ENCODE results near the gene HES6. TPM values are rescaled to one million over a fixed set of nuclear protein-coding genes. Genes with fewer than 3 reads are reported as not detected.
A peak's percentile ranks its signal among the peaks of the same experiment; 100 is the strongest.

Gene HES6
- total and polyA plus RNA-seq, 2 experiments from 2014 or later: 8.8 to 11.2 TPM

DNA sequence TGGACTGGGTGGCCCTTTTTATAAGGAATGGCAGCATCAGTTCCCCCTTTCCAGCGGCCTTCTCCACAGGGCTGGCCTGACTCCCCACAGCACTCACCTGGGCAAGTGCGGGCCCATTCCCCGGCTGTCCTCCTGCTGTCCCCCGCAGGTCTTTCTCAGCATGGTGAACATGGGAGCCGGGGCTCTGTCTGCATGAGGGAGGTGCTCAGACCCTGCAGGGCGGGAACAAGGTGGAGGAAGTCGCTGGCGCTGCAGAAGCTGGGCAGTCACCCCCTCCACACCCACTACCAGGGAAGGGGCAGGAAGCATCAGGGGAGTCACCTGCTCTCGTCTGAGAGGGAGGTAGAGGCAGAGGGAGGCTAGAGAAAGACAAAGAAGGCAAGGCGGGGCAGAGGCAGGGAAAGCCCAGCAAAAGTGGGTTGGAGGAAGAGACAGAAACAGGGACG is 12.2 kb downstream of the HES6 start:
- Histone ChIP-seq H3K27me3 (peaks cover 14% of the 10 kb centered on the region), H3K36me3 (no peaks in the 10 kb centered on the region), H3K4me3 (no peak overlapping the region), H3K4me1 (ENCODE audit: low read depth) (peaks cover 11% of the 10 kb centered on the region), H3K27ac (no peak overlapping the region), H3K9me3 (ENCODE audit: low read depth) (no peaks in the 10 kb centered on the region)
- TF ChIP-seq, protein P1, sequence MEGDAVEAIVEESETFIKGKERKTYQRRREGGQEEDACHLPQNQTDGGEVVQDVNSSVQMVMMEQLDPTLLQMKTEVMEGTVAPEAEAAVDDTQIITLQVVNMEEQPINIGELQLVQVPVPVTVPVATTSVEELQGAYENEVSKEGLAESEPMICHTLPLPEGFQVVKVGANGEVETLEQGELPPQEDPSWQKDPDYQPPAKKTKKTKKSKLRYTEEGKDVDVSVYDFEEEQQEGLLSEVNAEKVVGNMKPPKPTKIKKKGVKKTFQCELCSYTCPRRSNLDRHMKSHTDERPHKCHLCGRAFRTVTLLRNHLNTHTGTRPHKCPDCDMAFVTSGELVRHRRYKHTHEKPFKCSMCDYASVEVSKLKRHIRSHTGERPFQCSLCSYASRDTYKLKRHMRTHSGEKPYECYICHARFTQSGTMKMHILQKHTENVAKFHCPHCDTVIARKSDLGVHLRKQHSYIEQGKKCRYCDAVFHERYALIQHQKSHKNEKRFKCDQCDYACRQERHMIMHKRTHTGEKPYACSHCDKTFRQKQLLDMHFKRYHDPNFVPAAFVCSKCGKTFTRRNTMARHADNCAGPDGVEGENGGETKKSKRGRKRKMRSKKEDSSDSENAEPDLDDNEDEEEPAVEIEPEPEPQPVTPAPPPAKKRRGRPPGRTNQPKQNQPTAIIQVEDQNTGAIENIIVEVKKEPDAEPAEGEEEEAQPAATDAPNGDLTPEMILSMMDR (IDR thresholded peaks at IDR 0.05; ENCODE audit: low read depth, low read length): no peak
- no peak for DNase-seq (ENCODE audit: low read depth in 1 of 2, low spot score in 1 of 2)

DNA sequence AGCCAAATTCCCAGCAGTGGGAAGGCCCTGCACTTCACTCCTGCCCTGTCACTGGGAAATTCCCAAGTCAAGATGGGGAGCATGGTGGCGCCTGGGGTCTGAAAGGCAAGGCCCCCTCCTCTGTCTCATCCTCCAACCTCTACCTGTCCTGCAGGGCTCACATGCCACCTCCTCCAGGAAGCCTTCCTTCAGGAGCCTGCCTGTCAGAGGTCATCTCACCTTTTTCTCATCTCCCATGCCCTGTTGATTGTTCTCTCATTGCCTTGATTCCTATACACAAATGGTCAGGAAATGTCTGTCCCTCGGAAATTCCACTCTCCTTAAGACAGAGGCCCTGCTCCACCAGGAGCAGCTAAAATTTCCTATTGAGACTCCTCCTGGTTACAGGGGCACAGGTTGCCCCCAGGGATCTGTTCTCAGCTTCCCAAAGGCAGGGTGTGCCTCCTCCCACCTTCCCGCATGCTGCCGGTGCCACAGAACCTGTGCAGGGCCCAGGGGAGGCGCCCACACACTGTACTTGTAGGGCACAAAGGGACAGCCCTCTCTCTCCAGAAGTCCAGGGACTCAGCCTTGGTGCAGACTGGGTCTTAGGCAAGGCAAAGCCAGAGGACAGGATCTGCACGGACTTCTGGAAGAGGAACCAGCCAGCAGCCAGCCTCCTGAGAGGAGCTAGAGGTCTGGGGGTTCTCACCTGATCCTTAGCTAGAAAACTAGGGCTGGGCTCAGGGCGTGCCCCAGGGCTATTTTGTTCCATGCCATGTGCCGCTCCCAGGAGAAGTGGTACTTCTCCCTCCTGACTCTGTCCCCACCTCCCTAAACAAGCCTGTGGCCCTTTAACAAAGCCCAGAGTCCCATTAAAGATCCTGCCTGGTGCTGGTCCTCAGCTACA is 12.9 kb downstream of the HES6 start:
- H3K27ac ChIP-seq: no peak overlapping the region
- peaks cover 14% of the 10 kb centered on the region for H3K27me3 ChIP-seq
- no peak for DNase-seq (ENCODE audit: low read depth in 1 of 2, low spot score in 1 of 2)
- H3K4me1 ChIP-seq (ENCODE audit: low read depth): peaks cover 11% of the 10 kb centered on the region
- no peaks in the 10 kb centered on the region for H3K9me3 ChIP-seq (ENCODE audit: low read depth)
- no peak overlapping the region for H3K4me3 ChIP-seq
- no peaks in the 10 kb centered on the region for H3K36me3 ChIP-seq
- TF ChIP-seq, protein P1 (IDR thresholded peaks at IDR 0.05; ENCODE audit: low read depth, low read length): no peak

GRCh38 chr2:238225911-238226697 is 13.7 kb downstream of the HES6 start:
- TF ChIP-seq, protein P1 (IDR thresholded peaks at IDR 0.05; ENCODE audit: low read depth, low read length): no peak

GRCh38 chr2:238225121-238225520 is 14.7 kb downstream of the HES6 start:
- Histone ChIP-seq H3K4me3 (no peak overlapping the region), H3K36me3 (no peaks in the 10 kb centered on the region), H3K9me3 (ENCODE audit: low read depth) (no peaks in the 10 kb centered on the region), H3K27me3 (peaks cover 1% of the 10 kb centered on the region), H3K4me1 (ENCODE audit: low read depth) (peaks cover 11% of the 10 kb centered on the region), H3K27ac (no peak overlapping the region)
- TF ChIP-seq, protein P1 (IDR thresholded peaks at IDR 0.05; ENCODE audit: low read depth, low read length): no peak
- no peak for DNase-seq (ENCODE audit: low read depth in 1 of 2, low spot score in 1 of 2)

More at GRCh38 chr2:238225911-238226697, 13.7 kb downstream of the HES6 start:
- Histone ChIP-seq H3K4me1 (ENCODE audit: low read depth) (peaks cover 11% of the 10 kb centered on the region), H3K27ac (no peak overlapping the region), H3K9me3 (ENCODE audit: low read depth) (no peaks in the 10 kb centered on the region), H3K27me3 (peaks cover 10% of the 10 kb centered on the region), H3K36me3 (no peaks in the 10 kb centered on the region), H3K4me3 (no peak overlapping the region)
- DNase-seq (ENCODE audit: low read depth in 1 of 2, low spot score in 1 of 2): peak in 1 of 2 donors; percentile 73

DNA sequence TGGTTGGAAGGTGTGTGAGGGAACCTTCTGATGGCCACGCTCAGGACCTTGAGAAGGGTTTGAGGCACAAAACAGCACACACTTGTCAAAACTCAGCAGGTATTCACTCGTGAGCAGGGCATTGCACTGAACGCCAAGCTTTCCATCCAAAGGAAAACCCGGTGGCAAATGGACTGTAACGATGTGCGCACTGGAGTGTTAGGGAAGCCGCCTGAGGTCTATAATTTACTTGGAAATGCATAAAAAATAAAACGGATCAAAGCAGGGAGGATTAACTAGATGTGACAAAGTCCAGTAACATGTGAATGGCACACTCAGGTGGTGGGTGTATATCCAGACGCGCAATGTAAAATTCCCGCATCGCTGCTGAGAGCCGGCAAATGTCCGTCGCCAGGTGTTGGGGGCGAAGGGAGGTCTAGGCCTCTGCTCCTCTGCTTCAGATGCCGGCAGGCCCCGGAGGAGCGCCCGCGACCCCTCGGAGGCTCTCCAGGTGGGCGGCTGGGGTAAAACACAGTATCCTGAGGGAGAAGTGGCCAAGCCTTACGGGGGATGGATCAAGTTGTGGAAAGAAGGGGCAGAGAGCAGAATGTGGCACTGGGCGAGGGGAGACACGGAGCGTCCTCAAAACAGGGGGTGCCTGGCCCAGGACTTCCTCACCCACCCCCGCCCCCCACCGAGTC is 15.3 kb downstream of the HES6 start:
- H3K9me3 ChIP-seq (ENCODE audit: low read depth): no peaks in the 10 kb centered on the region
- H3K36me3 ChIP-seq: no peaks in the 10 kb centered on the region
- H3K27me3 ChIP-seq: no peaks in the 10 kb centered on the region
- no peak overlapping the region for H3K4me3 ChIP-seq
- H3K4me1 ChIP-seq (ENCODE audit: low read depth): peaks cover 10% of the 10 kb centered on the region
- no peak overlapping the region for H3K27ac ChIP-seq
- TF ChIP-seq, protein P1 (IDR thresholded peaks at IDR 0.05; ENCODE audit: low read depth, low read length): no peak
- no peak for DNase-seq (ENCODE audit: low read depth in 1 of 2, low spot score in 1 of 2)

Measured in cardiac muscle cell (in vitro differentiated cells and primary cell).